Loucy (cell line): ENCODE data around the gene ZFP36.

Source experiments
- CTCF ChIP-seq: fragments of 200-600 bp; sonication (generic); conservative IDR thresholded peaks from 2 replicates; pipeline ENCODE4 v1.5.1; 2014; ENCODE audit warnings: mild to moderate bottlenecking, antibody characterized with exemption, low read length
- EZH2phosphoT487 ChIP-seq: fragments of 200-600 bp; IDR thresholded peaks from 2 replicates; pipeline ENCODE4 v1.6.1; 2018; ENCODE audit warnings: antibody characterized with exemption, mild to moderate bottlenecking, moderate library complexity, borderline replicate concordance

GRCh38 chr19:39408392-39409207, 2.0 kb downstream of the ZFP36 start:
- TF ChIP-seq CTCF (no peak), EZH2phosphoT487 (no peak)
